Hepatocyte (in vitro differentiated cells): ENCODE data around the gene FN1. TPM values are rescaled to one million over a fixed set of nuclear protein-coding genes. Genes with fewer than 3 reads are reported as not detected.
"Not testable (repeated sequence)": the region's sequence is repeated elsewhere in the genome, so short reads cannot be mapped to it uniquely, and the experiment has no call there.

Source experiments
- DNase-seq: peaks from one replicate; pipeline ENCODE4 v3.0.0-alpha.2; 2016; ENCODE audit warnings: low spot score
- H2AFZ ChIP-seq: fragments of 200-600 bp; sonication (generic); 2 replicates; pipeline ENCODE4 v1.6.0; 2016; ENCODE audit warnings: antibody characterized with exemption, mild to moderate bottlenecking
- H3K27ac ChIP-seq: fragments of 200-600 bp; sonication (generic); 2 replicates; pipeline ENCODE4 v1.5.1; 2016; ENCODE audit warnings: mild to moderate bottlenecking
- H3K27me3 ChIP-seq: fragments of 200-600 bp; sonication (generic); 2 replicates; pipeline ENCODE4 v1.6.1; 2016
- H3K36me3 ChIP-seq: fragments of 200-600 bp; sonication (generic); replicated peaks from 2 replicates; pipeline ENCODE4 v1.5.1; 2016; ENCODE audit warnings: low read depth; ENCODE audit not compliant: insufficient read depth
- H3K4me1 ChIP-seq: fragments of 200-600 bp; sonication (generic); 2 replicates; pipeline ENCODE4 v1.5.1; 2016; ENCODE audit warnings: mild to moderate bottlenecking, moderate library complexity; ENCODE audit not compliant: insufficient read depth
- H3K4me2 ChIP-seq: fragments of 200-600 bp; sonication (generic); 2 replicates; pipeline ENCODE4 v1.6.0; 2016
- H3K4me3 ChIP-seq: fragments of 200-600 bp; sonication (generic); 2 replicates; pipeline ENCODE4 v1.5.1; 2016; ENCODE audit warnings: mild to moderate bottlenecking
- H3K79me2 ChIP-seq: fragments of 200-600 bp; sonication (generic); 2 replicates; pipeline ENCODE4 v1.6.0; 2017; ENCODE audit warnings: mild to moderate bottlenecking
- H3K9me2 ChIP-seq: fragments of 200-600 bp; sonication (generic); replicated peaks from 2 replicates; pipeline ENCODE4 v1.6.0; 2017; ENCODE audit warnings: mild to moderate bottlenecking; ENCODE audit not compliant: insufficient read depth
- H3K9me3 ChIP-seq: fragments of 200-600 bp; sonication (generic); 2 replicates; pipeline ENCODE4 v1.5.1; 2016; ENCODE audit warnings: low read depth, mild to moderate bottlenecking
- H4K20me1 ChIP-seq: fragments of 200-600 bp; sonication (generic); 2 replicates; pipeline ENCODE4 v1.6.0; 2016; ENCODE audit warnings: mild to moderate bottlenecking; ENCODE audit not compliant: insufficient read depth, poor library complexity, severe bottlenecking
- EZH2 ChIP-seq: fragments of 200-600 bp; sonication (generic); IDR thresholded peaks from 2 replicates; pipeline ENCODE4 v1.6.1; 2016; ENCODE audit warnings: antibody characterized with exemption, mild to moderate bottlenecking, borderline replicate concordance
- EZH2phosphoT487 ChIP-seq: fragments of 200-600 bp; sonication (generic); IDR thresholded peaks from one replicate; pipeline ENCODE4 v1.6.1; 2018; ENCODE audit warnings: antibody characterized with exemption, mild to moderate bottlenecking, low read depth, moderate library complexity; ENCODE audit not compliant: unreplicated experiment, severe bottlenecking
- WGBS: methylation state at CpG from one replicate; pipeline ENCODE4 v1.1.6; 2016; ENCODE audit warnings: low lambda C conversion rate; ENCODE audit errors: missing lambda C conversion rate; 5-methylcytosine and 5-hydroxymethylcytosine counted together
- polyA plus RNA-seq: library from polyadenylated mRNA; unstranded; fragments of >200 nt; fragmentation: Nextera tagmentation; extraction: Ambion mirVana; gene quantifications from 2 replicates; pipeline ENCODE4 v1.2.1, GENCODE V29; 2016
- total RNA-seq: library from RNA; depleted of rRNA; stranded (reverse); fragments of >200 nt; gene quantifications from 2 replicates; pipeline ENCODE4 v1.2.3, GENCODE V29; 2014
- TF ChIP-seq, protein P1 (sequence below): fragments of 200-600 bp; sonication (generic); IDR thresholded peaks from 2 replicates; pipeline ENCODE4 v1.5.1; 2016; ENCODE audit warnings: antibody characterized with exemption, mild to moderate bottlenecking; ENCODE audit not compliant: poor library complexity

The FN1 gene
- total and polyA plus RNA-seq, 2 experiments from 2014 or later = 1,650 to 3,020 TPM

DNA sequence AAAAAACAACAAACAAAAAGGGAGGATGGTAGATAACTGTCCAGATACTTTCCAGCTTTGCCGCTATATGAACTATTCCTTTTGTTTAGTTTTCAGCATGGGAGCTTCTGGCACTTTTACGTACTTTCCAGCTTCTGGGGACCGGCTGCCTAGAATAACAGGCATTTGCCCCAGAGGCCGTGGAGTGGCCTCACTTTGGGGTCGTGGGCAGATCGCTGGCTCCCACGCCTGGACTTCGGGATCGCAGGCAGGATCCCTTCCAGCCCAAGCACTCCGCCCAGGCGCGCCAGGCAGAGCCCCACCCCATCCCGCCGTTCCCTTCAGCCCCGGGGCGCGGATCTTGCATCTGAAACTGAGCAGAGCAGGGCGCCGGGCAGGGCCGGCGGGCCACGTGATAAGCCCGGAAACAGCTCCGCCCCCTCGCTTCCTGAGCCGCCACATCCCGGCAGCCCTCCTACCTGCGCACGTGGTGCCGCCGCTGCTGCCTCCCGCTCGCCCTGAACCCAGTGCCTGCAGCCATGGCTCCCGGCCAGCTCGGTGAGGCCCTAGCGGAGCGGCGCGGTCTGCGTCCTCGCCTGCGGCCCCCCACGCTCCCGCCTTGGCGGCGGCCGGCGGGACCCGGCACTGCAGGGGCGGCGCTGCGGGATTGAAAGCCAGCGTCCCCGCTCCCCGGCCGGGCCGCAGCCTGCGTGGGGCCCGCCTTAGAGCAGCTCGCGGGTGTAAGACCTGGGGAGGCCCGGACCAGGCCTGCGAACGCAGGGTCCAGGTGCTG lies 124.1 kb downstream of the FN1 start, which contains the start of gene ATIC:
Gene ATIC (plus strand): TSS at position 435 of the 772 bp plus-strand sequence. CDS start 84 bp downstream, at position 519.
- Histone ChIP-seq H3K4me1 (peaks cover 15% of the 10 kb centered on the region), H3K27me3 (no peaks in the 10 kb centered on the region), H3K27ac (peak within 1 kb of the TSS; percentile 70), H3K4me3 (peak within 1 kb of the TSS; percentile 55), H3K79me2 (peaks cover 27% of the 10 kb centered on the region), H3K9me2 (no peaks in the 10 kb centered on the region), H3K36me3 (no peaks in the 10 kb centered on the region), H3K4me2 (peak within 1 kb of the TSS; percentile 89), H4K20me1 (no peaks in the 10 kb centered on the region), H3K9me3 (no peaks in the 10 kb centered on the region), H2AFZ (peak within 1 kb of the TSS; percentile 86)
- under 1% methylated on average over 63 of the region's 64 CpGs for WGBS
- peak; percentile 98 for DNase-seq
- TF ChIP-seq, protein P1, sequence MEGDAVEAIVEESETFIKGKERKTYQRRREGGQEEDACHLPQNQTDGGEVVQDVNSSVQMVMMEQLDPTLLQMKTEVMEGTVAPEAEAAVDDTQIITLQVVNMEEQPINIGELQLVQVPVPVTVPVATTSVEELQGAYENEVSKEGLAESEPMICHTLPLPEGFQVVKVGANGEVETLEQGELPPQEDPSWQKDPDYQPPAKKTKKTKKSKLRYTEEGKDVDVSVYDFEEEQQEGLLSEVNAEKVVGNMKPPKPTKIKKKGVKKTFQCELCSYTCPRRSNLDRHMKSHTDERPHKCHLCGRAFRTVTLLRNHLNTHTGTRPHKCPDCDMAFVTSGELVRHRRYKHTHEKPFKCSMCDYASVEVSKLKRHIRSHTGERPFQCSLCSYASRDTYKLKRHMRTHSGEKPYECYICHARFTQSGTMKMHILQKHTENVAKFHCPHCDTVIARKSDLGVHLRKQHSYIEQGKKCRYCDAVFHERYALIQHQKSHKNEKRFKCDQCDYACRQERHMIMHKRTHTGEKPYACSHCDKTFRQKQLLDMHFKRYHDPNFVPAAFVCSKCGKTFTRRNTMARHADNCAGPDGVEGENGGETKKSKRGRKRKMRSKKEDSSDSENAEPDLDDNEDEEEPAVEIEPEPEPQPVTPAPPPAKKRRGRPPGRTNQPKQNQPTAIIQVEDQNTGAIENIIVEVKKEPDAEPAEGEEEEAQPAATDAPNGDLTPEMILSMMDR = no peak
- TF ChIP-seq EZH2phosphoT487 (no peak), EZH2 (no peak)

DNA sequence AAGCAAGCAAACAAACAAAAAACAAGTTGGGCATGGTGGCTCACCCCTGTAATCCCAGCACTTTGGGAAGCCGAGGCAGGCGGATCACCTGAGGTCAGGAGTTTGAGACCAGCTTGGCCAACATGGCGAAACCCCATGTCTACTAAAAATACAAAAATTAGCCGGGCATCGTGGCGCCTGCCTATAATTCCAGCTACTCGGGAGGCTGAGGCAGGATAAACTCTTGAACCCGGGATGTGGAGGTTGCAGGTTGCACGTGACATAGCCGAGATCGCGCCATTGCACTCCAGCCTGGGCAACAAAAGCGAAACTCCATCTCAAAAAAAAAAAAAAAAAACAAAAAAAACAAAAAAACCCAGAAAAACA lies 124.6 kb downstream of the FN1 start:
- H3K36me3 ChIP-seq, H4K20me1 ChIP-seq: not testable (repeated sequence)
- H3K27ac ChIP-seq = peak overlapping the region; percentile 70

More for the DNA sequence above, 124.6 kb downstream of the FN1 start:
- not testable (repeated sequence) for H3K27me3 ChIP-seq, H3K9me2 ChIP-seq, H3K9me3 ChIP-seq, DNase-seq
- H2AFZ ChIP-seq = peak overlapping the region; percentile 86
- peak overlapping the region; percentile 89 for H3K4me2 ChIP-seq
- H3K79me2 ChIP-seq = peaks cover 21% of the 10 kb centered on the region
- 88% methylated on average over 12 of the region's 13 CpGs for WGBS
- peaks cover 15% of the 10 kb centered on the region for H3K4me1 ChIP-seq
- H3K4me3 ChIP-seq = peak overlapping the region; percentile 55

Other genes with a start within 250 kb of the FN1 start
- 19.4 and 19.6 TPM in 2 replicates for gene ATIC, start 124.0 kb downstream of the FN1 start, total RNA-seq
- gene ATIC, start 124.0 kb downstream of the FN1 start, polyA plus RNA-seq = 82.1 and 82.7 TPM in 2 replicates